IPS-15b (cell line): Measurements from ENCODE around the gene TUNAR.
"Not testable (repeated sequence)": the region's sequence is repeated elsewhere in the genome, so short reads cannot be mapped to it uniquely, and the experiment has no call there.

Source experiments
- H3K27me3 ChIP-seq: one replicate; pipeline ENCODE4 v1.6.1; 2013; ENCODE audit warnings: low read length; ENCODE audit not compliant: control insufficient read depth, insufficient read depth
- H3K36me3 ChIP-seq: one replicate; pipeline ENCODE4 v1.6.1; 2013; ENCODE audit warnings: low read length; ENCODE audit not compliant: control insufficient read depth, insufficient read depth
- H3K4me1 ChIP-seq: one replicate; pipeline ENCODE4 v1.6.1; 2013; ENCODE audit warnings: mild to moderate bottlenecking, low read length; ENCODE audit not compliant: control insufficient read depth, insufficient read depth
- H3K4me3 ChIP-seq: one replicate; pipeline ENCODE4 v1.5.1; 2013; ENCODE audit warnings: low read depth, low read length
- H3K9ac ChIP-seq: one replicate; pipeline ENCODE4 v1.6.1; 2013; ENCODE audit warnings: low read depth, mild to moderate bottlenecking, low read length
- H3K9me3 ChIP-seq: one replicate; pipeline ENCODE4 v1.6.1; 2013; ENCODE audit warnings: mild to moderate bottlenecking, low read length; ENCODE audit not compliant: control insufficient read depth, insufficient read depth

Gene TUNAR

GRCh38 chr14:95951359-95951758, 74.7 kb downstream of the TUNAR start:
- H3K9me3 ChIP-seq = no peaks in the 10 kb centered on the region
- H3K27me3 ChIP-seq = no peaks in the 10 kb centered on the region
- peaks cover 10% of the 10 kb centered on the region for H3K4me1 ChIP-seq
- H3K9ac ChIP-seq = no peak overlapping the region
- H3K36me3 ChIP-seq = no peaks in the 10 kb centered on the region
- no peak overlapping the region for H3K4me3 ChIP-seq

- H3K9ac ChIP-seq = no peak overlapping the region
- H3K4me3 ChIP-seq = no peak overlapping the region
- H3K9me3 ChIP-seq = no peaks in the 10 kb centered on the region
- peaks cover 13% of the 10 kb centered on the region for H3K4me1 ChIP-seq
- H3K36me3 ChIP-seq = no peaks in the 10 kb centered on the region
- H3K27me3 ChIP-seq = no peaks in the 10 kb centered on the region
Measured at GRCh38 chr14:95953111-95953724, 76.6 kb downstream of the TUNAR start.

- Histone ChIP-seq H3K36me3 (no peaks in the 10 kb centered on the region), H3K27me3 (no peaks in the 10 kb centered on the region), H3K4me1 (peaks cover 16% of the 10 kb centered on the region), H3K4me3 (no peak overlapping the region), H3K9ac (peak overlapping the region; percentile 16), H3K9me3 (no peaks in the 10 kb centered on the region)
Measured at GRCh38 chr14:95956601-95957460, 80.2 kb downstream of the TUNAR start.

- Histone ChIP-seq H3K4me1 (peaks cover 16% of the 10 kb centered on the region), H3K9me3 (no peaks in the 10 kb centered on the region), H3K4me3 (no peak overlapping the region), H3K27me3 (no peaks in the 10 kb centered on the region), H3K9ac (no peak overlapping the region), H3K36me3 (no peaks in the 10 kb centered on the region)
Measured at GRCh38 chr14:95958105-95958504, 81.5 kb downstream of the TUNAR start.

- Histone ChIP-seq H3K27me3 (no peaks in the 10 kb centered on the region), H3K4me3 (no peak overlapping the region), H3K9ac (no peak overlapping the region), H3K36me3 (no peaks in the 10 kb centered on the region), H3K9me3 (no peaks in the 10 kb centered on the region), H3K4me1 (peaks cover 16% of the 10 kb centered on the region)
Measured at GRCh38 chr14:95959317-95959716, 82.7 kb downstream of the TUNAR start.

- Histone ChIP-seq H3K4me1 (peaks cover 16% of the 10 kb centered on the region), H3K36me3 (no peaks in the 10 kb centered on the region), H3K4me3 (no peak overlapping the region), H3K27me3 (no peaks in the 10 kb centered on the region), H3K9ac (no peak overlapping the region), H3K9me3 (peaks cover 9% of the 10 kb centered on the region)
Measured at GRCh38 chr14:95961481-95961880, 84.8 kb downstream of the TUNAR start.

- Histone ChIP-seq H3K9me3 (peaks cover 9% of the 10 kb centered on the region), H3K36me3 (no peaks in the 10 kb centered on the region), H3K27me3 (no peaks in the 10 kb centered on the region), H3K4me3 (no peak overlapping the region), H3K9ac (no peak overlapping the region), H3K4me1 (no peaks in the 10 kb centered on the region)
Measured at GRCh38 chr14:95964901-95965300, 88.3 kb downstream of the TUNAR start.

GRCh38 chr14:95968048-95968447, 91.4 kb downstream of the TUNAR start:
- not testable (repeated sequence) for H3K4me3 ChIP-seq, H3K4me1 ChIP-seq, H3K36me3 ChIP-seq, H3K27me3 ChIP-seq, H3K9ac ChIP-seq
- peaks cover 11% of the 10 kb centered on the region for H3K9me3 ChIP-seq
